DMS 273 (cell line): Measurements from ENCODE around the gene ZSCAN5C.
"Not testable (repeated sequence)": the region's sequence is repeated elsewhere in the genome, so short reads cannot be mapped to it uniquely, and the experiment has no call there.

Source experiments
- DNase-seq: peaks from one replicate; lab custom pipeline; 2025; ENCODE audit not compliant: unreplicated experiment; lab: John Stamatoyannopoulos, UW

ZSCAN5C gene

GRCh38 chr19:56191711-56192110, 10.4 kb upstream of the ZSCAN5C start:
- no peak for DNase-seq

DNA sequence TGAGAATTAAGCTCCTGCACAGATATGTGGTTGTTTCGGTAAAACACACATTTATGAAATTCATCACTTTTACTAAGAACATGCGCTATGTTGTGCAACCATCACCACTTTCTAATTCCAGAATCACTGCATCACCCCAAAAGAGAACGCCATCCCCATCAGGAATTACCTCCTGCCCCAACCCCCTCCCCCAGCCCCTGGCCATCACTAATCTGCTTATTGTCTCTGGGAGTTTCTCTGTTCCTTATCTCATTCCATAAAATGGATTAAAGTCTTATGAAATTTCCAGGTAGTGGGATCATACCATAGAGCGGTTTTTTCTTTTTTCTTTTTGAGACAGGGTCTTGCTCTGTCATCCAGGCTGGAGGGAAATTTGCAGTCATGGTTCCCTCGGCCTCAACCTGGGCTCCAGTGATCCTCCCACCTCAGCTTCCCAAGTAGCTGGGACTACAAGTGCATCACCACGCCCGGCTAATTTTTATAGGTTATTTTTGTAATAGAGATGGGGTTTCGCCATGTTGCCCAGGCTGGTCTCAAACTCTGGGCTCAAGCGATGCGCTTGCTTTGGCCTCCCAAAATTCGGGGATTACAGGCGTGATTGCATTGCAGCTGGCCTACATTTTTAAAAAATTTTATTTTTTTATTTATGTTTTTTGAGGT, 8.0 kb upstream of the ZSCAN5C start:
- no peak for DNase-seq

- DNase-seq: not testable (repeated sequence)
Observed at GRCh38 chr19:56197646-56198045, 4.4 kb upstream of the ZSCAN5C start, which contains the start of gene ZSCAN5B. TSS of gene ZSCAN5B (minus strand) at chr19:56197783. CDS start at chr19:56193052, 4,731 bp downstream.

- DNase-seq: no peak
Observed at GRCh38 chr19:56199687-56200086, 2.4 kb upstream of the ZSCAN5C start.

- not testable (repeated sequence) for DNase-seq
Observed at GRCh38 chr19:56207581-56207980, 5.5 kb downstream of the ZSCAN5C start.

GRCh38 chr19:56209091-56209490, 7.0 kb downstream of the ZSCAN5C start:
- no peak for DNase-seq

DNA sequence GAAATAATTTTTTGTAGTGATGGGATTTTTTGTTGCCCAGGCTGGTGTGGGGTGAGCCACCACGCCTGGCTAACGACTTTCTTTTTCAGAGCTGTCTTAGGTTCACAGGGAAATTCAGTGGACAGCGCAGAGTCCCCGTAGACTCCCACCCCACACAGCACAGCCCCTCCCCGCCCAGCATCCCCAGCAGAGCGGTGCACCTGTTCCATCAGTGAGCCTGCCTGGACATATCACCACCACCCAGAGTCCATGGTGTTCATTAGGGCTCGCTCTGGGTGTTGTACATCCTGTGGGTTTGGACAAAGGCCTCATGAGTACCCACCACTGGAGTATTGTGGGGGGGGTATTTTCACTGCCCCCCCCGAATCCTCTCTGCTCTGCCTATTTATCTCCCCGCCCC, 8.0 kb downstream of the ZSCAN5C start:
- not testable (repeated sequence) for DNase-seq

GRCh38 chr19:56211718-56212117, 9.6 kb downstream of the ZSCAN5C start:
- DNase-seq: peak; percentile 10

- peak; percentile 67 for DNase-seq
Observed at GRCh38 chr19:56217039-56217949, 15.2 kb downstream of the ZSCAN5C start.

- no peak for DNase-seq
Observed at GRCh38 chr19:56218961-56219360, 16.9 kb downstream of the ZSCAN5C start.

GRCh38 chr19:56221442-56221841, 19.4 kb downstream of the ZSCAN5C start:
- peak; percentile 35 for DNase-seq

DNA sequence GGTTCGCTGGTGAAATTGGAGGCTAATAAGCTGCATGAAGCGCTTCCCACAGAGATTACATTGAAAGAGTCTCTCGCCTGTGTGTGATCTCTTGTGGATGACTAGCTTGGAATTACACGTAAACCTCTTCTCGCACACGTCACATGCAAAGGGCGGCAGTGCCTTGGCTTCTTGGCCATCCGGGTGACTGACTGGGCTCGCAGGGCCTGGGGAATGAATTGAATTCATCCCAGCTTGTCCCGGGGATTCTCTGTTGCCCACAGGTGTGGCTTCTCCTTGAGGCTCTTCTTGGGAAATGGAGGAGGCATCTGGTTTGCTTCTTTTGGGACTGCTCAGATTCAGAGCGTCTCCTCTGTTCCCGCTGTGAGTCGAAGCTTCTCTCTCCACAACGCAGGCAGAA, 19.8 kb downstream of the ZSCAN5C start:
- no peak for DNase-seq

GRCh38 chr19:56222901-56223300, 20.8 kb downstream of the ZSCAN5C start:
- DNase-seq: no peak

DNA sequence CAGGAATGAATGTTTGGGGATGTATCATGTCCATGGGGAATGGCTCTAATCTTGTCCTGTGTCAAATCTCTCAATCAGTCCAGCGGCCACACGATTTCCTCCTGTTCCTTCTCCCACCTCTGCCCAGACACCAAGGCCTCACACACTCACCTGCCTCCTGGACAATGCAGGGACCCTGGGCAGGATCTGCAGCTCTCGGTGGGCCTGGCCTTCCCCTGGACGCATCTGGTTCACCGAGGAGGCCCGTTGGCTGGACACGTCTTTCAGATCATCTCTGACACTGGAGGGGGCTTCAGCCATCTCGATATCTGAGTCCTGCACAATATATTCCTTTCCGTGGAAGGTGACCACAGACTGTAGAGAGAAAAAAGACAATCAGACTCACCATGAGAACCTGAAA, 21.4 kb downstream of the ZSCAN5C start:
- DNase-seq: no peak

GRCh38 chr19:56245121-56245740, 43.2 kb downstream of the ZSCAN5C start:
- DNase-seq: no peak

- DNase-seq: not testable (repeated sequence)
Observed at GRCh38 chr19:56245764-56246163, 43.7 kb downstream of the ZSCAN5C start.

DNA sequence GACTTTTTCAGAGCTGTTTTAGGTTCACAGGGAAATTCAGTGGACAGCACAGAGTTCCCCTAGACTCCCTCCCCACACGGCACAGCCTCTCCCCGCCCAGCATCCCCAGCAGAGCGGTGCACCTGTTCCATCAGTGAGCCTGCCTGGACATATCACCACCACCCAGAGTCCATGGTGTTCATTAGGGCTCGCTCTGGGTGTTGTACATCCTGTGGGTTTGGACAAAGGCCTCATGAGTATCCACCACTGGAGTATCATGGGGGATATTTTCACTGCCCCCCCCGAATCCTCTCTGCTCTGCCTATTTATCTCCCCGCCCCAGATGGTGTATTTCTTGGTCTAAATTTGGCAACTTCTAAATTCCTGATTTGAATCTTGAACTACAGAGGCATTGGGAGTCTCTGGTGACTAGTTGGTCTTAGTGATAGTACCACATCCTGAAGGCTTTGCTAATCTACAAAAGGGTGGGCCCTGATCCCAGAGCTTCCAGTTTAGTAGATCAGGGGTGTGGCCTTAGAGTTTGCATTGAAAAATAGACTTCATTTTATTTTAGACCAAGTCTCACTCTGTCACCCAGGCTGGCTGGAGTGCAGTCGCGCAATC, 46.8 kb downstream of the ZSCAN5C start:
- DNase-seq: not testable (repeated sequence)

DNA sequence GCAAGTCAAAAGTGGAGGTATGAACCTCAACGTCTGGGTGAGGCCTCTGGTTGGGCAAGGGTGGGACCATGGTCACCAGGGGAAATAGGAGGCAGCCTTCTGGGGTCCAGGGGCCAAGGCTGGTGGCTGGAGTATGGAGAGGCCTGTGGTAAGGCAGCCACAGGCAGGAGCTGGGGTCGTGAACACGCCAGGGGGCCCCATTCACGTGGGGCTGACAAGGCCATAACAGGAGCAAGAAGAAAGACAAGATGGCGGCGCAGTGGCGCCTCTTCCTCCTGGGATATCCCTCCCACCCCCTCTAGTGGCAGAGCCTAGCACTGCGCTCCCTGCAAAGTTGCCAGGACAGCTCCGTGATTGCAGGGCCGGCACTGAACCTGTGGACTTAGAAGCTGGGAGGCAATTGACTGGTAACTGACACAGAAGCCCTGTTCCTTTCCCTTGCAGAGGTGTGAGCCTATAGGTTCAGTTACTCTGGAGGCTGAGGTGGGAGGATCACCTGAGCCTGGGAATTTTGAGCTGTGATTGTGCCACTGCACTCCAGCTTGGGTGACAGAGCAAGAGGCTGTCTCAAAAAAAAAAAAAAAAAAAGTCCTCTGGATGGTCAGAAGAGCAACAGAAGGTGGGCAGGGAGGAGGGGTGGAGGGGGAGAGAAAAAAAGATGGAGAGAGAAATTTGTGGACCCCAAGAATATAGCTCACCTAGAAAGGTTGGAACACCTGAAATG, 50.8 kb downstream of the ZSCAN5C start:
- peak; percentile 81 for DNase-seq

DNA sequence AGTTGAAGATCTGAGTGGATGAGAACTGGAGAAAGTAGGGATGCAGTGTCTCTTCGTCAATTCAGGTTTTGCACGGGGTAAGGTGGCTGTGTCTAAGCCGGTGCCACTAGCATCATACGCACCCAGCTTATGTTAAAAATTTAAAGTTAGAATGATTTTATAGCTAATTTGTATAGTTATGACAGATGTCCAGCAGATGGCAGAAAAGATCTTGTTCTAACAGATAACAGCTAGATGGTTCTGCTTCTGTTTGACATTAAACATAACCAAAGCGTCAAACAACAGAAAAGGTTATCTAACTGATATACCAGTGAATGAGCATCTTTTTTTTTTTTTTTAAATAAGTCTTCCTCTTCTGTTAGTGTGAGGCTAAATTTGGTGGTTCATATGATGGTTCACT, 51.7 kb downstream of the ZSCAN5C start:
- DNase-seq: peak; percentile 83

DNA sequence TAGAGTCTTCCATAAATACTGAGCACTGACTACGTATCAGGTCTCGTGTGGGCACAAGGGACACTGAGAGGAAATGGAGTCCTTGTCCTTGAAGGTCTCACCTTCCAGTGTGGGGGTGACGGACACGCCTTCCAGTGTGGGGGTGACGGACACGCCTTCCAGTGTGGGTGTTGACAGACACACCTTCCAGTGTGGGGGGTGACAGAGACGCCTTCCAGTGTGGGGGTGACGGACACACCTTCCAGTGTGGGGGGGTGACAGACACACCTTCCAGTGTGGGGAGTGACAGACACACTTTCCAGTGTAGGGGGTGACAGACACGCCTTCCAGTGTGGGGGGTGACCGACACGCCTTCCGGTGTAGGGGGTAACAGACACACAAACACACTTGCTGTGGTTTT, 56.2 kb downstream of the ZSCAN5C start:
- no peak for DNase-seq
